ENCODE measurements around the gene UCP2.

The UCP2 gene

GRCh38 chr11:73980001-73980961, 2.4 kb downstream of the UCP2 start:
- in situ Hi-C loops (cut with HindIII; ENCODE audit: low pct_unique_long_range_greater_than_20kb, low sequenced_read_pairs), result no loop called here
- DNase-seq (ENCODE audit: low read depth in 1 of 2, low spot score in 1 of 2), result peak in 1 of 2 experiments; percentile 65
- no peak for TF ChIP-seq JUND (IDR thresholded peaks at IDR 0.05; ENCODE audit: low read depth)

GRCh38 chr11:73978576-73979086, 4.0 kb downstream of the UCP2 start:
- no peak for TF ChIP-seq JUND (IDR thresholded peaks at IDR 0.05; ENCODE audit: low read depth)
- DNase-seq (ENCODE audit: low read depth in 1 of 2, low spot score in 1 of 2), result no peak
- in situ Hi-C loops (cut with HindIII; ENCODE audit: low pct_unique_long_range_greater_than_20kb, low sequenced_read_pairs), result no loop called here

- in situ Hi-C loops (cut with HindIII; ENCODE audit: low pct_unique_long_range_greater_than_20kb, low sequenced_read_pairs), result no loop called here
- no peak for DNase-seq (ENCODE audit: low read depth in 1 of 2, low spot score in 1 of 2)
- TF ChIP-seq JUND (IDR thresholded peaks at IDR 0.05; ENCODE audit: low read depth), result no peak
Measured at GRCh38 chr11:73977856-73978519, 4.7 kb downstream of the UCP2 start.

GRCh38 chr11:73976451-73977151, 6.0 kb downstream of the UCP2 start:
- no peak for DNase-seq (ENCODE audit: low read depth in 1 of 2, low spot score in 1 of 2)
- no peak for TF ChIP-seq JUND (IDR thresholded peaks at IDR 0.05; ENCODE audit: low read depth)
- in situ Hi-C loops (cut with HindIII; ENCODE audit: low pct_unique_long_range_greater_than_20kb, low sequenced_read_pairs), result no loop called here

GRCh38 chr11:73975479-73975757, 7.2 kb downstream of the UCP2 start:
- in situ Hi-C loops (cut with HindIII; ENCODE audit: low pct_unique_long_range_greater_than_20kb, low sequenced_read_pairs), result no loop called here
- no peak for DNase-seq (ENCODE audit: low read depth in 1 of 2, low spot score in 1 of 2)

GRCh38 chr11:73974604-73975478, 7.8 kb downstream of the UCP2 start:
- DNase-seq (ENCODE audit: low read depth in 1 of 2, low spot score in 1 of 2), result no peak
- TF ChIP-seq JUND (IDR thresholded peaks at IDR 0.05; ENCODE audit: low read depth), result no peak
- in situ Hi-C loops (cut with HindIII; ENCODE audit: low pct_unique_long_range_greater_than_20kb, low sequenced_read_pairs), result no loop called here

More at GRCh38 chr11:73975479-73975757, 7.2 kb downstream of the UCP2 start:
- TF ChIP-seq JUND (IDR thresholded peaks at IDR 0.05; ENCODE audit: low read depth), result no peak

GRCh38 chr11:73972620-73973449, 9.8 kb downstream of the UCP2 start:
- in situ Hi-C loops (cut with HindIII; ENCODE audit: low pct_unique_long_range_greater_than_20kb, low sequenced_read_pairs), result no loop called here
- TF ChIP-seq JUND (IDR thresholded peaks at IDR 0.05; ENCODE audit: low read depth), result no peak
- DNase-seq (ENCODE audit: low read depth in 1 of 2, low spot score in 1 of 2), result no peak

- no peak for DNase-seq (ENCODE audit: low read depth in 1 of 2, low spot score in 1 of 2)
- TF ChIP-seq JUND (IDR thresholded peaks at IDR 0.05; ENCODE audit: low read depth), result no peak
- in situ Hi-C loops (cut with HindIII; ENCODE audit: low pct_unique_long_range_greater_than_20kb, low sequenced_read_pairs), result no loop called here
Measured at GRCh38 chr11:73972187-73972586, 10.5 kb downstream of the UCP2 start.

GRCh38 chr11:73971175-73971719, 11.4 kb downstream of the UCP2 start:
- in situ Hi-C loops (cut with HindIII; ENCODE audit: low pct_unique_long_range_greater_than_20kb, low sequenced_read_pairs), result no loop called here
- TF ChIP-seq JUND (IDR thresholded peaks at IDR 0.05; ENCODE audit: low read depth), result no peak
- no peak for DNase-seq (ENCODE audit: low read depth in 1 of 2, low spot score in 1 of 2)

GRCh38 chr11:73969991-73970800, 12.4 kb downstream of the UCP2 start:
- DNase-seq (ENCODE audit: low read depth in 1 of 2, low spot score in 1 of 2), result no peak
- no peak for TF ChIP-seq JUND (IDR thresholded peaks at IDR 0.05; ENCODE audit: low read depth)
- in situ Hi-C loops (cut with HindIII; ENCODE audit: low pct_unique_long_range_greater_than_20kb, low sequenced_read_pairs), result no loop called here
